Spleen (tissue), 11 donors: Measurements from ENCODE around the gene ZEB2. TPM values are rescaled to one million over a fixed set of nuclear protein-coding genes. Genes with fewer than 3 reads are reported as not detected.
A peak's percentile ranks its signal among the peaks of the same experiment; 100 is the strongest.

ENCODE experiments used
- DNase-seq: peaks from one replicate; pipeline ENCODE4 v3.0.0-alpha.2; 2020
- H3K27ac ChIP-seq, 8 donors: fragments of 200-600 bp; sonication (generic) in 7 of 8; 1 replicate in 4 of 8; 2 replicates in 4 of 8; pipeline versions ENCODE4 v1.5.0 to v1.8.0; 2016 to 2021; ENCODE audit warnings: inconsistent platforms in 4 of 8, mild to moderate bottlenecking in 4 of 8, moderate library complexity in 1 of 8
- H3K27me3 ChIP-seq, 7 donors: fragments of 200-600 bp; sonication (generic) in 6 of 7; replicated peaks in 1 of 7; 1 replicate in 4 of 7; 2 replicates in 3 of 7; pipeline versions ENCODE4 v1.5.0 to v1.8.0; 2016 to 2021; ENCODE audit warnings: inconsistent platforms in 3 of 7, mild to moderate bottlenecking in 1 of 7
- H3K36me3 ChIP-seq, 6 donors: fragments of 200-600 bp; sonication (generic) in 5 of 6; 1 replicate in 4 of 6; 2 replicates in 2 of 6; pipeline versions ENCODE4 v1.5.0 to v1.8.0; 2016 to 2021; ENCODE audit warnings: inconsistent platforms in 2 of 6
- H3K4me1 ChIP-seq, 6 donors: fragments of 200-600 bp; sonication (generic) in 5 of 6; 1 replicate in 3 of 6; 2 replicates in 3 of 6; pipeline versions ENCODE4 v1.5.0 to v1.8.0; 2016 to 2021; ENCODE audit warnings: inconsistent platforms in 3 of 6
- H3K4me3 ChIP-seq, 8 donors: fragments of 200-600 bp; sonication (generic) in 7 of 8; 1 replicate in 4 of 8; 2 replicates in 4 of 8; pipeline versions ENCODE4 v1.5.0 to v1.8.0; 2016 to 2021; ENCODE audit warnings: inconsistent platforms in 4 of 8, mild to moderate bottlenecking in 4 of 8, moderate library complexity in 2 of 8
- H3K9me3 ChIP-seq, 8 donors: fragments of 200-600 bp; sonication (generic) in 7 of 8; 1 replicate in 4 of 8; 2 replicates in 4 of 8; pipeline versions ENCODE4 v1.5.0 to v1.8.0; 2016 to 2021; ENCODE audit warnings: inconsistent platforms in 4 of 8
- CTCF ChIP-seq, 11 experiments: fragments of 200-600 bp in 7 of 11; fragments of 450-650 bp in 4 of 11; sonication (generic) in 4 of 11; IDR thresholded peaks in 8 of 11; conservative IDR thresholded peaks in 3 of 11; 1 replicate in 7 of 11; 2 replicates in 4 of 11; pipeline versions ENCODE4 v1.4.0 to v1.8.0; 2016 to 2021; ENCODE audit warnings: antibody characterized with exemption in 11 of 11, inconsistent platforms in 4 of 11, mild to moderate bottlenecking in 1 of 11
- POLR2A ChIP-seq, 3 donors: fragments of 450-650 bp; IDR thresholded peaks; one replicate each; pipeline ENCODE4 v1.5.1; 2017; ENCODE audit warnings: antibody characterized with exemption in 3 of 3, mild to moderate bottlenecking in 1 of 3
- POLR2AphosphoS5 ChIP-seq, 3 donors: sonication (generic); formaldehyde crosslinking; IDR thresholded peaks; one replicate each; pipeline ENCODE4 v1.5.1; 2017; ENCODE audit warnings: antibody characterized with exemption in 3 of 3
- whole genome bisulfite sequencing, 5 donors: extraction: QIAGEN DNeasy Blood & Tissue Kit in 3 of 5; methylation state at CpG; one replicate each; pipeline versions ENCODE4 v1.1.5 to v1.1.7; 2013 to 2018; 5-methylcytosine and 5-hydroxymethylcytosine counted together
- intact Hi-C: fragments of 100-400 bp; cut with DNase I; formaldehyde crosslinking; loops from one replicate; pipeline ENCODE4 v1.15.0; 2023; ENCODE audit warnings: low total_unique reads
- polyA plus RNA-seq, 3 donors: library from polyadenylated mRNA; stranded (reverse); fragments of 200-250 nt; gene quantifications; one replicate each; pipeline ENCODE4 v1.2.1, GENCODE V29; 2013
- total RNA-seq, 7 donors: library from RNA; depleted of rRNA in 3 of 7; stranded (reverse); fragments of >200 nt in 3 of 7; fragmentation: NEBNext Ultra II Directional in 4 of 7; extraction: Animal tissue kit (Norgen Biotek cat#: 25700) in 4 of 7; gene quantifications; one replicate each; pipeline versions ENCODE4 v1.1.0 to v1.2.1, GENCODE V29; 2016 to 2021
- donor health status: healthy with polysubstance abuse.
- donor health status: DM: no; HTN: no; CAD: no; lungs with moderate emphysema.
- donor health status: DM: no; HTN: no; CAD: no.
- donor health status: Bipolar disorder and iron deficiency.
- donor health status: healthy.
- donor health status: DM: no; HTN: no; CAD: no.
- donor health status: DM: yes; HTN: yes; CAD: no.

Gene ZEB2
- total and polyA plus RNA-seq, 10 donors, result 25.5 to 362 (median 240) TPM

- H3K27ac ChIP-seq, result peak overlapping the region in 4 of 8 donors; percentile 2 to 98 (median 21)
- WGBS, 5 donors, result 67 to 89% (median 85%) methylated on average over 2 of the region's 2 CpGs
- DNase-seq, result no peak
- H3K36me3 ChIP-seq, result no peaks in the 10 kb centered on the region
- TF ChIP-seq POLR2A (IDR thresholded peaks at IDR 0.05) (no peak), POLR2AphosphoS5 (IDR thresholded peaks at IDR 0.05) (no peak), CTCF (IDR thresholded peaks at IDR 0.05 in 8 of 11, conservative IDR thresholded peaks at IDR 0.05 in 3 of 11) (no peak)
- no peaks in the 10 kb centered on the region for H3K9me3 ChIP-seq
- H3K27me3 ChIP-seq, result peaks cover 0 to 29% (median 3%) of the 10 kb centered on the region in 7 donors
- H3K4me3 ChIP-seq, result no peak overlapping the region
- peaks cover 4 to 39% (median 26%) of the 10 kb centered on the region in 6 donors for H3K4me1 ChIP-seq
- intact Hi-C loops, result loop anchor here (10.0 kb wide), 1 partner anchor 1228 kb away; no protein-coding TSS in a partner anchor
Measured at GRCh38 chr2:144526831-144527230, 6.9 kb upstream of the ZEB2 start.

- TF ChIP-seq POLR2AphosphoS5 (IDR thresholded peaks at IDR 0.05), result peak; percentile 16 to 77 (median 66)
- no peak for TF ChIP-seq POLR2A (IDR thresholded peaks at IDR 0.05)
Measured at GRCh38 chr2:144524118-144525009, 4.4 kb upstream of the ZEB2 start.

DNA sequence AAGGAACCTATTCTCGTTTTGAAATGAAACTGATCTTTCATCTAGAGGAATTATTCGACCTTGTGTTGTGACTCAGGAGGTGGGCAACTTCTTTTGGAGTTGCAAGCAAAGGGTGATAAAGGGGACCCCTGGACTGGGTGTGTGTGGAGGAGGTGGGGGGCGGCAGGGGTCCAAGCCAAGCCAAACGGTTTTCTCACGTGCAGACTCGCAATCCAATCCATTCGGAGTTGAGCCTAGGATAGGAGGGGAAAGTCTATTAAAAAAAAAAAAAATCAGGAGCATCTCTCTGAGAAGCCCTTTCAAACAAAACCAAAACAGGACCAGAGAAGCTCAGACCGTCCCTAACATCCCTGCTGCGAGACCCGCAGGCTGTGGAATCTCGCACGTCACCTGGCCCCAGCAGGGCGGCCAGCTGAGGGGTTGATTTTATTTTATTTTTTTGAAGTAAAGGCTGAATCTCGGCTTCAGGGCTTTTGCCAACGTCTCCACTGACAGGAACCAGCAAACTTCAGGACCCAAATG, 3.7 kb upstream of the ZEB2 start:
- TF ChIP-seq CTCF (IDR thresholded peaks at IDR 0.05 in 8 of 11, conservative IDR thresholded peaks at IDR 0.05 in 3 of 11) (peak in 1 of 11 experiments; percentile 10), POLR2A (IDR thresholded peaks at IDR 0.05) (no peak), POLR2AphosphoS5 (IDR thresholded peaks at IDR 0.05) (no peak)
- H3K4me3 ChIP-seq, result peak overlapping the region; percentile 41 to 79 (median 55)
- peaks cover 4 to 64% (median 38%) of the 10 kb centered on the region in 6 donors for H3K4me1 ChIP-seq
- WGBS, 5 donors, result 0 to 1% (median 0%) methylated on average over 15 of the region's 15 CpGs
- intact Hi-C loops, result loop anchor here (10.0 kb wide), 1 partner anchor 1231 kb away; no protein-coding TSS in a partner anchor
- H3K27ac ChIP-seq, result peak overlapping the region; percentile 56 to 99 (median 90)
- H3K27me3 ChIP-seq, result peaks cover 0 to 42% (median 3%) of the 10 kb centered on the region in 7 donors
- no peaks in the 10 kb centered on the region for H3K9me3 ChIP-seq
- H3K36me3 ChIP-seq, result no peaks in the 10 kb centered on the region
- DNase-seq, result no peak

More at GRCh38 chr2:144524118-144525009, 4.4 kb upstream of the ZEB2 start:
- Histone ChIP-seq H3K4me3 (peak overlapping the region; percentile 41 to 79 (median 55)), H3K27me3 (peaks cover 0 to 42% (median 3%) of the 10 kb centered on the region in 7 donors), H3K36me3 (no peaks in the 10 kb centered on the region), H3K9me3 (no peaks in the 10 kb centered on the region), H3K4me1 (peaks cover 4 to 57% (median 37%) of the 10 kb centered on the region in 6 donors), H3K27ac (peak overlapping the region; percentile 56 to 99 (median 90))
- DNase-seq, result peak; percentile 90
- WGBS, 5 donors, result 3 to 7% (median 4%) methylated on average over 25 to 58 of the region's 58 CpGs
- intact Hi-C loops, result loop anchor here (10.0 kb wide), 1 partner anchor 1230 kb away; no protein-coding TSS in a partner anchor

GRCh38 chr2:144522897-144523595, 3.1 kb upstream of the ZEB2 start:
- no peaks in the 10 kb centered on the region for H3K9me3 ChIP-seq
- H3K4me1 ChIP-seq, result peaks cover 4 to 70% (median 41%) of the 10 kb centered on the region in 6 donors
- WGBS, 5 donors, result 10 to 15% (median 11%) methylated on average over 21 of the region's 21 CpGs
- no peaks in the 10 kb centered on the region for H3K36me3 ChIP-seq
- peak overlapping the region; percentile 41 to 79 (median 55) for H3K4me3 ChIP-seq
- peak overlapping the region; percentile 56 to 99 (median 90) for H3K27ac ChIP-seq
- TF ChIP-seq POLR2AphosphoS5 (IDR thresholded peaks at IDR 0.05) (peak in 1 of 3 donors; percentile 42), POLR2A (IDR thresholded peaks at IDR 0.05) (no peak)
- peak; percentile 80 for DNase-seq
- intact Hi-C loops, result loop anchor here (10.0 kb wide), 1 partner anchor 1232 kb away; no protein-coding TSS in a partner anchor
- peaks cover 0 to 42% (median 3%) of the 10 kb centered on the region in 7 donors for H3K27me3 ChIP-seq
